Lower leg skin (tissue), 3 donors: ENCODE data around the gene ART5.

ENCODE experiments used
- CTCF ChIP-seq, 3 donors: fragments of 450-650 bp; IDR thresholded peaks; one replicate each; pipeline ENCODE4 v1.5.1; 2016; ENCODE audit warnings: antibody characterized with exemption in 3 of 3, mild to moderate bottlenecking in 3 of 3, moderate library complexity in 2 of 3
- POLR2A ChIP-seq, 2 donors: fragments of 450-650 bp; IDR thresholded peaks; one replicate each; pipeline ENCODE4 v1.6.1; 2016 to 2017; ENCODE audit warnings: antibody characterized with exemption in 2 of 2, mild to moderate bottlenecking in 1 of 2, moderate library complexity in 1 of 2

GRCh38 chr11:3622521-3622920 is 19.3 kb downstream of the ART5 start:
- TF ChIP-seq CTCF (IDR thresholded peaks at IDR 0.05) (no peak), POLR2A (IDR thresholded peaks at IDR 0.05) (no peak)
